ENCODE results near the gene FKTN. TPM values are rescaled to one million over a fixed set of nuclear protein-coding genes. Genes with fewer than 3 reads are reported as not detected.

The FKTN gene
- total and polyA plus RNA-seq, 2 donors (not counting 3 experiments of a cell fraction or from before 2014, with no cell fraction given) = 2.8 to 13.2 TPM

- Histone ChIP-seq H3K27ac (ENCODE audit: insufficient read depth, low read depth, low read length) (no peak overlapping the region), H3K4me2 (ENCODE audit: insufficient read depth, low read length) (no peak overlapping the region), H3K9me3 (replicated peaks; ENCODE audit: control insufficient read depth, insufficient read depth, low read length) (no peaks in the 10 kb centered on the region), H3K9me1 (replicated peaks; ENCODE audit: control insufficient read depth, extremely low read depth, insufficient read depth, low read length) (no peaks in the 10 kb centered on the region), H3K9ac (replicated peaks; ENCODE audit: extremely low read depth, insufficient read depth, low read length) (no peak overlapping the region), H3K4me3 (replicated peaks in 1 of 3; ENCODE audit: insufficient read depth in 1 of 3, low read depth in 1 of 3, low read length in 3 of 3) (no peak overlapping the region), H3K27me3 (ENCODE audit: control insufficient read depth in 2 of 2, insufficient read depth in 2 of 2, low read length in 2 of 2) (peaks cover 4 to 5% of the 10 kb centered on the region in 2 experiments), H3K36me3 (ENCODE audit: control insufficient read depth in 2 of 2, extremely low read depth in 1 of 2, insufficient read depth in 2 of 2, low read length in 2 of 2) (no peaks in the 10 kb centered on the region), H3K4me1 (ENCODE audit: control insufficient read depth, extremely low read depth, insufficient read depth, low read length) (no peaks in the 10 kb centered on the region), H2AFZ (ENCODE audit: low read depth, low read length) (no peak overlapping the region), H3K79me2 (ENCODE audit: control insufficient read depth, insufficient read depth, low read length) (no peaks in the 10 kb centered on the region), H4K20me1 (replicated peaks; ENCODE audit: control insufficient read depth, extremely low read depth, insufficient read depth, low read length) (no peaks in the 10 kb centered on the region)
- intact Hi-C loops (cut with micrococcal nuclease) (no loop called here), dilution Hi-C loops (cut with MboI; ENCODE audit: extremely low pct_ligation_motif_present, low sequenced_read_pairs) (no loop called here)
- DNase-seq (ENCODE audit: low read depth, low spot score) (no peak), FAIRE-seq (no peak)
- no TSS peak for BruUV-seq (replicated peaks)
- TF ChIP-seq GATA2 (IDR thresholded peaks at IDR 0.05; ENCODE audit: insufficient read depth, insufficient read length, low read depth, low read length) (no peak), MYC (IDR thresholded peaks at IDR 0.05; ENCODE audit: low read depth, low read length) (no peak), POLR2AphosphoS5 (IDR thresholded peaks at IDR 0.05; ENCODE audit: insufficient read depth, low read depth, low read length) (no peak), POLR2A (IDR thresholded peaks at IDR 0.05; ENCODE audit: low read depth, low read length) (no peak), JUN (IDR thresholded peaks at IDR 0.05; ENCODE audit: borderline replicate concordance, insufficient read depth, insufficient read length, low read depth) (no peak), EZH2 (IDR thresholded peaks at IDR 0.05; ENCODE audit: borderline replicate concordance, low read depth, low read length, severe bottlenecking) (no peak), MAX (IDR thresholded peaks at IDR 0.05; ENCODE audit: insufficient read depth, insufficient read length) (no peak), FOS (IDR thresholded peaks at IDR 0.05; ENCODE audit: borderline replicate concordance, insufficient read depth, low read length) (no peak), CTCF (IDR thresholded peaks at IDR 0.05; ENCODE audit: extremely low read depth in 1 of 2, insufficient read depth in 1 of 2, low read depth in 1 of 2, low read length in 2 of 2) (no peak)
- POLR2A ChIA-PET = no interaction called here
- CTCF ChIA-PET = interaction anchor here (1.5 kb wide), 1 partner anchor 35 kb away, joined by 4 read pairs; no protein-coding TSS in a partner anchor
These were observed 125.9 kb downstream of the FKTN start for GRCh38 chr9:105683688-105684275.
